Measurements from ENCODE around the gene TAS1R1.
"Not testable (repeated sequence)": the region's sequence is repeated elsewhere in the genome, so short reads cannot be mapped to it uniquely, and the experiment has no call there.

The TAS1R1 gene

DNA sequence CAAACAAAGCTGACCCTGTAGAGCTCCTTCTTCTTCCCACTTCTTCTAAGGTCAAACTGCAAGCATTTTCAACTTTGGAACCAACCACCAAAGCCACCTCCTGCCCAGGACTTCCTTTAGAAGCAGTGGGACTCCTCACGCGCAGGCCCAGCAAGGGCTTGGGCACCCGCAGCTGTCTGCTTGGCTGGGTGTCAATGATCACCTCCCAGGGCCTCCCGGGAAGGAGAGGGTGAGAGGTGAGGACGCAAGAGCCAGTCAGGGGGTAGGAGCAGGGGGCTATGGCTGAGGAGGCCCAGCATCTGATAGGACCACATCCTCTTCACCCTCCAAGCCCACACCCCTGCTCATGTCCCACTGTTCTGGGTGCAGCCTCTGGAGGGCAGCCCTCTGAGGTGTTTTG is 37.3 kb downstream of the TAS1R1 start:
- no peak for DNase-seq

DNA sequence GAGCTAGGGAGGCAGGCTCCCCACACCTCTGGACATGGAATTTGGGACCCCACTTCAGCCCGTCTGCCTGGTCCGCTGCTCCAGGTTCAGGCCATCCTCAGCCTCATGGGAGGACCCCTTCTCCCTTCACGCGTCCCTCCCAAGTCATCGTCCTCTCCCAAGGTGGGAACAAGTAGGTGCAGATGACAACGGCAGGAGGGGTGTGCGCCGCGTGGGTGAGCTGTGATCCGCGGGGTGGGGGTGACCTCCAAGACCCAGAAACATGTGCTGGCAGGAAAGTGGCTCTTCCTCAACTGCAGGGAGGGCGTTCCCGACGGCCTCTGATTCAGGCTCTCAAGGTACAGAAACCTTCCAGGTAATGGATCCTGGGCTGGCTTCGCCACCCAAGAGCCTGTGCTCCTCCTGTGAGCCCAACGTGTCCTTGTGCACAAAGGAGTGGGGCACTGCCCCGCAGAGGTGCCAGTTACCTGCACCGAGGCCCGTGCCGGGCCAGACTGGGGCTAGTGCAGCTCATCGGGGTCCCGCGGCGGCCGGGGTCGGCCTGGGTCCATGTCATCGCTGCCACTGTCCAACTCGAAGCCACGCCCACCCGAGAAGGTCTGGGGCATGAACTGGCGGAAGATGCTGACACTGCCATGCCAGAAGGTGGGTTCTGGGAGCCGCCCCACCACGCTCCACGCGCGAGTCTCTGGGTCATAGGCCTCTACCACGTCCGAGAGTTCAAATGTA is 37.9 kb downstream of the TAS1R1 start:
- no peak for DNase-seq

DNA sequence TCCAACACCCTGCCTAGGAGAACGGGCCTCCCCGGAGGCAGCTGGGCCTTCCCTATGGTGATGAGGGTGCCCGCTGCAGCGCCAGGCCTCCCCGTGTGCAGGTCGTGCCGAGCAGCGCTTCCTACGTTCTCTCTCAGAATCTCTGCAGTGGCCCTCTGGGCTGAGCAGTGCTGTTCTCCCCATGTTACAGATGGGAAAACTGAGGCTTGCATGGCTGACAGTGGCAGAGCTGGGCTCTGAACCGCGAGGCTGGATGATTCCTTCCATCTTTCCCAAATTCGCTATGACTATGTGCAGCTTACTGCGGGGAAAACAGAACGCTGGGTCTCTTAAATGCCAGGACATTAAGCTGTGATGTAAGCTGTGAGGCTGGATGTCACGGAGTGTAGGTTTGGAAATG is 38.7 kb downstream of the TAS1R1 start:
- DNase-seq: no peak

DNA sequence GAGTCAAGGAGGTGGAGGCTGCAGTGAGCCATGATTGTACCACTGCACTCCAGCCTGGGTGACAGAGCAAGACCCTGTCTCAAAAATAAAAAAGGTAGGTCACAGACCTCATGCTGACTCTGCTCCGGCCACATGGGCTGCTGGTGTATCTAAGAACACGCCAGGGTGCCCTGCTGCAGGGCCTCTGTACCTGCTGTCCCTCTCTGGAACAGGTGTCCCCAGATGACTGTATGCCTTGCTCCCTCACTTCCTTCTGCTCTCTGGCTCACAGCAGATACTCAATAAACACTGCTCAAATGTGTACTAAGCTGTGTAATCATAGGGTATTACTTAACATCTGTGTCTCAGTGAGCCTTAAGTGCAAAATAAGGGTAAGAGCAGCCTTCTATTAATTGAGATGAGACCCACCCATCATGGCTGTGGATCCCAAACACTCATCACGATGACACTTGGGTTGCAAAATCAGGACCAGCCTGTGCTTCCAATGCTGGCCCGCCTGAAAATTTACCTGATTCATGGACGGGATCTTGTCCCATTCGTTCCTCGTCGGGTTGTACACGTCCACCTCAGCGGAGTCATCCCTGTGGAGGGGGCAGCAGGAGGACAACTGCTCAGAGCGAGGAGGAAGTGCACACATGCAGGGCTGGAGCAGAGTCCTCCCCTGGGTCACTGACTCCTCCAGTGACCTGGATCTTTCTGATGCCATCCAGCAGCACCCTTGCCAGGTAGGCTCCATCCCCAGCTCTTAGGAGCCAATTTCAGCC is 40.1 kb downstream of the TAS1R1 start:
- no peak for DNase-seq

DNA sequence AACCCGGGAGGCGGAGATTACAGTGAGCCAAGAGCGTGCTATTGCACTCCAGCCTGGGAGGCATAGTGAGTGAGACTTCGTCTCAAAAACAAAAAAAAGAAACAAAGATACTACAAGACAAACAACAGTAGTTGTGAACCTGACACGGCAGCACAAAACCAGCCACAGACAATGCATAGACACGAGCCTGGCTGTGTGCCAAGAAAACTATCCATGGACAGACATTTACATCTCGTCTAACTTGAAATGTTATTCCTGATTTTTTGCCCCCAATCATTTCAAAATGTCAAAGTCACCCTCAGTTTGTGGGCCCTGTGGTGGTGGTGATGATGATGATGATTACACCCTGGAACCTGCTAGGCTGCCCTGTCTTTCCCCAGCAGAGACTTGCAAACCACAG is 41.2 kb downstream of the TAS1R1 start:
- DNase-seq: no peak

DNA sequence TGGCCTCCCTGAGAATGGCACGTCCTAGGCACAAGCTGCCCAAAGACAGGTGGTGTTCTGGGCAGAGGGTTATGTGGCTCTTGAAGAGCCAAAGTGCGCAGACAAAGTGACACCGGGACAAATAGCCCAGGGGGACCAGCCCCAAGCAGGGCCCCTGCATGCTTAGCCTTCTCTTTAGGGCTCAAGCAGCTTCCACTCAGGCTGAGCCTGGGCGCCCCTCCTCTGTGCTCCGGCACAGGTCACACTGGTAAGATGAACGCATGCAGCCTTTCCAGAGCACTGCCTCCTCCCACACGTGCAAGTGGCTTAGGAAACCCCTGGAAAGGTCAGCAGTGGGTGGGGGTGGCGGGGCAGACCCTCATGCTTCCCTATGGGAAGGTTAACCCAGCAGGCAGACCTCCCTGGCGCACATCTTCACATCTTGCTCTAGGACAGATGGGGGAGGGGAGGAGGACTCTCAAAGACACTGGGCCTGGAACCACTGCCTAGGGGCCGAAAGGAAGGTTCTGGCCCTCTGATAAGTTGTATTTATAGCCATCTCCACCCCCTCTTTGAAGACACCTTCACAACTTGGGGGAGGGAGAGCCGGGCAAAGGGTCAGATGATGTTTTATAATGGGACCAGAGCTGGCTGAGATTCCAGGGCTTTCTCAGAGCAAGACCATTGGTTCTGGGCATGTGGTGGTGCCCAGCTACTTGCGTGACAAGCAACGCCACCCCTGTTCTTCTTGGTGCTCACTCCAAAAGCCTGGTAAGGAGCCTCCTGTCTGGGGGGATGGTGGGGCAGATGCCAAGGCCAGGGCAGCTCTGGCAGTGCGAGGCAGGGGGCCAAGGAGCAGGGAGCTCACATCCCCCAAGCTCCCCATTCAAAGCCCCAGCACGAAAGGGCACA is 42.0 kb downstream of the TAS1R1 start:
- no peak for DNase-seq

DNA sequence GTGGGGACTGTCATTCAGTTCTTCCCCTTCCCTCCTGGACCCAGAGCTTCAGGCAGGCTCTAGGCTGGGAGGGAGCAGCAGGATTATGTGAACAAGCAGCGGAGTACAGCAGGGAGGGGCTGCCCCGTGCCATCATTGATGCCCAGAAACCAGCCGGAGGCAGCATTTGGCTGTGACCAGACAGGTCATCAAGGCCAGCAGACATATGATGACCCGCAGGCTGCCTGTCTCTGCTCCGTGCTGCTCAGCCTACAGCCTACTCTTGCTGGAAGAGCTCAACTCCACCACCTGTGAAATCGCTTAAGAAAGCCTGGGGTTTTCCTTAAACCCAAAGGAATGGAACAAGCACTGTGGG is 42.6 kb downstream of the TAS1R1 start:
- DNase-seq: no peak

DNA sequence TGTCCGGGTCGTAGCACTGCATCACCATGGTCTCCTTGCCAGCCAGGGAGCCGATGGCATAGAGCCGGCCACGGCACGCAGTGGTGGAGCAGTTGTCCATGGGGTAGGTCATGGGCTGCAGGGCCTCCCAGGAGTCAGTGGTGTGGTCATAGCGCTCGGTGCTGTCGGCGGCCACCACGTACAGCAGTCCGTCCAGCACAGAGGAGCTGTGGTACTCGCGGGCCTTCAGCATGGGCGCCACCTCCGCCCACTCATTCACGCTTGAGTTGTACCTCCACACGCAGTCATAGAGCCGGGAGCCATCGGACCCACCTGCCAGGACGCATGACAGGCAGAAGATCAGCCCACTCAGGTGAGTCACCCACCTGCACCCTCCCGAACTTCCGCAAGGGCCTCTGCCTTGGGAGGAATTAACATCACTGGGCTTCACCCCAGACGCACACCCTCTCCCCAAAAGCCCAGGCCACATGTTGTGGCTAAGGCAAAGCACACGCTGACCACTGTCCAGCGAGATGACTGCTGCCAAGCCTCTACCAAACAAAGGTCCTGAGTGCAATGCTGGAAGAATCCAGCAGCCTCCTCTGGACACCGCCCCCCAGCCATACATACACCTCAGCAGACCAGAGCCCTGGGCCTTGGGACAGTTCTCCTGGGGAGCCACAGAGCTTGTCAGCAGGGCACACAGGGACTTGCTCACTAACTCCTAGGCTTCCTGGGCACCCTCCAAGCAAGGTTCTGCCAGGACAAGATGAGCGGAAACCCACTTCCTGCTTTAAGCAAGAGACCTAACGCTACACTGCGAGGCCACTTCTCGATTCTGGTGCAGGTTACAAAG is 44.3 kb downstream of the TAS1R1 start:
- peak; percentile 16 to 54 for DNase-seq

DNA sequence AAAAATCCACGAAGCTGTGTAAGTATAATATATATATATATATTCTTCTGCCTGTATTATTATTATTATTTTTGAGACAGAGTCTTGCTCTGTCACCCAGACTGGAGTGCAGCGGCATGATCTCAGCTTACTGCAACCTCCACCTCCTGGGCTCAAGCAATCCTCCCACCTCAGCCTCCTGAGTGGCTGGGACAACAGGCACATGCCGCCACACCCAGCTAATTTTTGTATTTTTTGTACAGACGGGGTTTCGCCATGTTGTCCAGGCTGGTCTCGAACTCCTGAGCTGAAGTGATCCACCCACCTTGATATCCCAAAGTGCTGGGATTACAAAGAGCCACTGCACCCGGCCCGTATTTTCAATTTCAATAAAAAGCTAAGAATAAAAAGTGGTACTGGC is 44.9 kb downstream of the TAS1R1 start:
- not testable (repeated sequence) for DNase-seq

DNA sequence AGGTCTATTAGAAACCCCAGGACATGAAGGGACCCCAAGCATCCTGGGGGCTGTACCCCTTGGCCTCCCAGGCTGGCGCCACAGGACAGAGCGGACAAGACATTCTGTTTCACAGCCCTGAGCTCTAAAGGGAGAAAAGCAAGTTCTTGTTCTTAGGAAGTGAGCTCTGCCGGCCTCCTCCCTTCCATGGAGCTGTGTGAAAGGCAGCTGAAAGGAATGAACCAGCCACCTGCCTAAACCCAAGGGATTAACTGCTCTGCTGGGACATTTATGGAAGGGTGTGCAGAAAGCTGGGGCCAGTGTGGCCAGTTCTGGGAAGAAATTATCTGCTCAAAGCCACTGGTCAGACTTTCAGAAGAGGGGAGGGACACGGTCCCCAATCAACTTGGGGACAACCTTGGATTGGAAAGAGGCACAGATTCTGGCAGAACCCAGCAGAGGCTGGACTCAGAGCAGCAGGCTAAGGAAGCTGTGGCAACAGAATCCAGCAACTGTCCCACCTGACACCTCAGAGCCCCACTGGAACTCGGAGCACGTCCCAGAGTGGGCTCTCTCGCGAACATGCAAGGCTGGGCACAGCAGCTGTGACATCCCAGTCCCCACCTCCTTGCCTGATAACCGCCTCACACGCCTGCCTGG is 45.4 kb downstream of the TAS1R1 start:
- no peak for DNase-seq

DNA sequence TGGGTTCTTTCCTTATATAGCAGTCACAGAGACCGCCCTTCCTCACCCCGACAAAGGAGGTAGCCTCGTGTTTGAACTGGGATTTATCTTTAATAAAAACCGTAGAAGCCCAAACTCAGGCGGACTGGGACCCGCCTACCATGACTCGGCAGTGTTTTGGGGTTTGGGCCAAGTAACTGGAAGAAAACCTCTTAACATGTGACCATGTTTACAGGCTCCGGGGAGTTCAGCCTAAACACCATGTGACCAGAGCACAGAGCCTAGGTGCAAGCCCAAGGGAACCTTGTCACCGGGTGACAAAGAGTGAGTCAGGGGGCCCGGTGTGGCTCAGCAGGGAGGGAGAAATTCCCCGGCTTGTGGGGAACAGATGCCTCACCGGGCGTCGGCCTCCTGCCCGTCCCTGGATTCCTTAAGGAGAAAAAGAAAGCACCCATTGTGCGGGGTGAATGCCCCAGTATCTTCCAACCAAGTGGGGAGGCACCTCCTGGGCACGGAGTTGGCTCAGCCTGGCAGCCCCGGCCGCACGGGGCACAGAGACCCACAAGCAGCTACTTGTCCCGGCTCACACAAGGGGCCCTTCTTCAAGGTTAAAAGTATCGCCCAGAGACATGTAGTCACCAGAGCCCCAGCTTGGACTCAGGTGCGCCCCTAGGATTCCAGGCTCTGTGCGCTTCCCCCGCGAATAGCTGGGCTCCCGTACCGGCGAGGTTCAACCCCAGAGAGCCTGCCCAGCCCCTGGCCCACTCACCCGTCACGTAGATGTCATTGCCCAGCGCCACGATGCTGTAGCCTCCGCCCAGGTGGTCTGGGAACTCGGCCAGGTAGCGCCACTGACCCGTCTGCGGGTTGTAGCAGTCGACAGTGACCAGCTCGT is 46.2 kb downstream of the TAS1R1 start:
- peak; percentile 71 to 82 for DNase-seq

DNA sequence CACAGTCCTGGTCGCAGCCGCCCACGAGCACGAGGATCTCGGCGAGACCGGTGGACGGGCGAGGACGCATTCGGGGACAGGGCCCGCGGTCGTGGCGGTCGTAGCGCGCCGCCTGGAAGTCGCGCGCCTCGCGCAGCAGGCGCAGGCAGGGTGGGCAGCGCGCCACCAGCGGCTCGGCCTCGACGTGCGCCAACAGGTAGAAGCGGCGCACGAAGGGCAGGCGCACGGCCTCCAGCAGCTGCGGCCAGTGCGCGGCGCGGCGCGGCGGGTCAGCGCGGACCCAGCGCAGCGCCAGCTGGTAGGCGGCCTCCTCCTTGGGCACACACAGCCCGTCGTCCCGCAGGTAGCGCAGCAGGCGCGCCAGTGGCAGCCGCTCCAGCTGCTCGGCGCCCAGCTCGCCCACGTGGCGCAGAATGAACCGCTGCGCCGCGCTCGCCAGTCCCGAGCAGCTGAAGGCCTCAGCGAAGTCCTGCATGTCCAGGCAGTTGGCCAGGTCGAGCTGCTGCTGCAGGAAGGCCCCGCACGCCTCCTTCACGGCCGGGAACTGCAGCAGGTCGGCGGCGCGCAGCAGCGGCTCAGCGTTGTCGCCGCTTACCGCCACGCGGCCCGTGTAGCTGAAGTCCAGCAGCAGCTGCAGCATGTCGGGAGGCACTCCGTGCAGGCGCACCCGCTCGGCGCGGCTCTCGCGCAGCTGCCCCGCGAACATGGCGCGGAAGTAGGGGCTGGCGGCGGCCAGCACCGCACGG is 47.0 kb downstream of the TAS1R1 start:
- DNase-seq: no peak

DNA sequence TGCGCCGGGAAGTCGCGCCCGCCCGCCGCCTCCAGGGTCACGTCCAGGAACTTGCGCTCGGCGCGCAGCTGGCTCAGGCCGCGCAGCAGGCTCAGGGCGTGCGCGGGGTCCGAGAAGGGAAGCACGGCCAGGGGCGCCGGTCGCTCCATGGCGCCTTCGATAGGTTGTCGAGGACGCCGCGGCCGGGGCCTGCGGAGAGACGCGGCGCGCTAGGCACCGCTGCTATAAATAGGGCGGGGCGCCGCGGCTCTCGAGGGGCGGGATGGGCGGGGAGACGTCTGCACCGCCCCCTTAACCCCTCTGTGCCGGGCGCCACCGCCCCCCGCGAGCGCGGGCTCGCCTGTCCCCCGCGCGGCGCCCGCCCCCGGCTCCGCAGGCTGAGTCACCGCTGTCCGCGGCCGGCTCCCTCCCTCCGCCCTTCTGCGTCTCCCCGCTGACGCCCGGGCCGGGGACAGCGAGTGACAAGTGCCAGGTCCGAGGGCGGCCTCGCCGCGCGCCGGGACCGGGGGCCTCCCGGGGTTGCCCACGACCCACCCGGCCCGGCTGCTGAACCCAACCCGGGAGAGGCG is 47.6 kb downstream of the TAS1R1 start, which contains the start of gene KLHL21:
KLHL21 (minus strand) TSS at position 201 of the 569 bp plus-strand sequence; CDS start at position 149, 52 bp downstream.
- peak; percentile 85 to 90 for DNase-seq

DNA sequence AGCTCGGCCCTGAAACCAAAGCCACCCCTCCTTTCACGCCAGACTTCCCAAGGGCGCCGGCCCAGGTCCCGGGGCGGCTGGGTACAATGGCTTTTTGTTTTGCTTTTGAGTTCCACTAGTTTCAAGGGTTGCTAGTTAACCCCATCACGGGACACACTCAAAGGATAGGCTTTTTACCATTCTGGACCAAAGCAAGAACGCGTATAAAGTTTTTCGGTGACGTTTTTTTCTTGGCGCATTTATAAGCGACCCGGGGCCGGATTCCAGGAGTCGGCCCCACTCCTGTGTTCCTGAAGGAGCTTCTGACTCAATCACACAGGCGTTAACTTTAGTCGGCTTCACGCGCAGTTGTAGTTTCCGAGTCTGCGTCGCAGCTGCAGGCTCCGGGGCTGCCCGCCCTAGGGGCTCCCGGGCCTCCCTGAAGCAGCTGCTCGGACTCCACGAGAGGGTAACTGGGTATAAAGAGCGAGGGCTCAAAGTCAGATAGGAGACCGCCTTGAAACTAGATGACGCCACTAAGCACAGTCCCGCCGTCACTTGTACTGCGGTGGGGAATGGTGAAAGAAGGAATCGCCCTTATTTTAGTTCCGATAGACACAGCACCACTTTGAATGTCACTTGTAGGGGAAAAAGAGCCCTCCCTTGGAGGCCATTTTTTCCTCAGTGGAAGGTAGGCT is 48.3 kb downstream of the TAS1R1 start:
- DNase-seq: peak; percentile 65 to 90

DNA sequence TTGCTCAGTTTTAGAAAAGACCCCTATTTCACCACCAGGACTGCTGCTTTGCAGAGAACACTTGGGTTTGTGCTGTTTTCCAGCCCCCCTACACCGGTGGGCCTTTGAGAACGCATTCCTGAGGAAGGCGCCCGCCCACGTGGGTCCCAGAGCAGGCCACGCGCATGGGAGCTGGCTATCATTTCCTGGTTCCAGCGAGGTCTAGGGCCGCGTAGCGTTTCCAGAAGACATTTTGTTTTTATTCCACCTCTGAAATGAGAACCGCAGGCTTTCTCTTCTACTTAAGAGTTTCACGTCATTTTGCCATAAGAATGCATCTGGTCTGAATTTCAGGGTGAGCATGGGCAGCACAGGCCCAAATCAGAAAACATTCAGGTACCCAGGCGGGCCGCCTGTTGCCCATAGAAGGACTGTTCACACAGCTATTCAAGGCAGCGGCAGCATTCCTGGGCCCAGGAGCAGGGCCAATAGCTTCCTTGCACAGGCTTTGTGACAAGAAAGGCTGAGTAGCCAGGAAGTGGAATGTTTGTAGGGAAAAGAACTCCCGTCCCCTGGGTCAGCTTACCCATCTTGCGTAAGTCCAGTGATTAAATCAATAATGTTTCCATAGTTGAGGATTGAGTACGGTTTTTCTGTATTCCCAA is 48.9 kb downstream of the TAS1R1 start:
- DNase-seq: no peak

DNA sequence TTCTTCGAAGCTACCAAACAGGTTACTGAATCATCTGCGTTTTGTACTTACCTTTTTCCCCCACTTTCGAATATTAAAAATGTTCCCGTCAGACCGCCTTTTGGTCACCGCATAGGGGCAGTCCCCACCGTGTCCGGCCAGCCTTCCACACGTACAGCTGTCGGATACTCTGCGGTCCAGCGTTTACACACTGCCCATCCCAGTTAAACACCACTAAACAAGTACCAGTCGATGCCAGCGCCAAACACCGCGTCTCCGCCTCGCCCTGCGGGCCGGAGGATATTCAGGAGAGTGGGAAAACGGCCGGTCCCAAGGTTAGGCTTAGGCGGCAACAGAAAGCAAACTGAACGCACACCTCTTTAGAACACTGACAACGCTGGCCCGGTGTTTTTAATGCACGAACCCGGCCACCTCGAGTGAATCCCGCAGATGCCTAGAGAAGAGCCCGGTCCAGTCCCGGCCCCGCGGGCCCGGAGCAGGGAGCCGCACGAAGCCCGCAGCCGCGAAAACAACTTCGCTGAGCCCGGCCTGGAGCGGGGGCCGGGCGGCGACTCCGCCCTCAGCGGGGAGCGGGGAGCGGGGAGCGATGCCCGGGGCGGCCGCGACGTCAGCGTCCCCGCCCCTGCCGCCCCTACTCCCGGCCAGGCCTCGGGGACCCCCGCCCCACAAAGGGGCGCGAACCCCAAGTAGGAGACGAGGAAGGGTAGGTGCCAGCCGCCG is 57.7 kb downstream of the TAS1R1 start:
- DNase-seq: no peak

DNA sequence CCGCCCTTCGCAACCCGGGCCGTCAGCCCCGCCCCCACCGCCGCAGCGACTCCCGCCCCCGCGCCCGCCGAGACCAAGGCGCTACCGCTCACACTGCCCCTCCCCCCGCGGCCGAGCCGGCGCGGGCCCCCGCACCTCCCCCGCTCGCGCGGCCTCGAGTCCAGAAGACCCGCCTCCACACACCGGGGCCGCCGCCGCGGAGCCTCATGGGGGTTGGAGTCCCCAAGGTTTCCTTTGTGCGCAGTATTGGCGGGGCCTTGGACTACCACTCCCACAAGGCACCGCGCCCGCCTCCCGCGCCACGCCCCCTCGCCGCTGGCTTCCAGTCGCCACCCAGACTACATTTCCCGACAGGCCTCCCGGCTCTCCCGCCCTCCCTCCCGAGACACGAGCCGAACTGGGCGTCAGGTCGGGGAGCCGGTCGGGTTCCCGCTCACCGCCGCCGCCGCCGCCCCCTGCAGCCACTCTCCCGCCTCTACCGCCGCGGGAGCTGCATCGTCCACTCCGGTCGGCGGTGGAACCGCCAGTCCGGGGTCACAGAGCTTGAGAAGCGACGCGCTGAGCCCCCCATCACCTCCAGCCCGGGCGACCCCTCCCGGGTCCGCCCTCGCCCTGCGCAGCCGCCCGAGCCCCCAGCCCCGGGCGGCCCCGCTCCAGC is 58.4 kb downstream of the TAS1R1 start, which contains the start of gene PHF13:
PHF13 (plus strand) TSS at position 371 of the 658 bp plus-strand sequence. CDS start 336 bp downstream, outside the sequence.
- peak; percentile 95 to 97 for DNase-seq

Data from bone marrow (tissue), 2 donors.